Keratinocyte (primary cell): ENCODE measurements around the gene MBNL3. TPM values are rescaled to one million over a fixed set of nuclear protein-coding genes. Genes with fewer than 3 reads are reported as not detected.
A peak's percentile ranks its signal among the peaks of the same experiment; 100 is the strongest.

Source experiments
- DNase-seq: peaks from one replicate; pipeline ENCODE4 v3.0.0-alpha.2; 2011; ENCODE audit warnings: low read depth, missing footprints, low spot score
- FAIRE-seq: peaks from 2 replicates; lab custom pipeline; 2011; peaks lifted over from hg19 to GRCh38; lab: Jason Lieb, UNC
- H2AFZ ChIP-seq: 2 replicates; pipeline ENCODE4 v1.6.0; 2012; ENCODE audit warnings: low read length, control low read depth, inconsistent platforms; ENCODE audit not compliant: control insufficient read depth
- H3K27ac ChIP-seq: 2 replicates; pipeline ENCODE4 v1.5.1; 2011; ENCODE audit warnings: low read length; ENCODE audit not compliant: control insufficient read depth, insufficient read depth
- H3K27me3 ChIP-seq: 3 replicates; pipeline ENCODE4 v1.6.0; 2011; ENCODE audit warnings: low read length; ENCODE audit not compliant: control insufficient read depth, insufficient read depth; ENCODE audit errors: extremely low read depth
- H3K36me3 ChIP-seq, 2 experiments: 2 replicates in 1 of 2; 3 replicates in 1 of 2; pipeline ENCODE4 v1.5.1; 2011; ENCODE audit warnings: low read length in 2 of 2, mild to moderate bottlenecking in 1 of 2; ENCODE audit not compliant: control insufficient read depth in 2 of 2, insufficient read depth in 2 of 2; ENCODE audit errors: extremely low read depth in 1 of 2
- H3K4me1 ChIP-seq: 3 replicates; pipeline ENCODE4 v1.5.1; 2011; ENCODE audit warnings: low read length; ENCODE audit not compliant: control insufficient read depth, insufficient read depth; ENCODE audit errors: extremely low read depth
- H3K4me2 ChIP-seq: 3 replicates; pipeline ENCODE4 v1.6.0; 2011; ENCODE audit warnings: low read depth, low read length; ENCODE audit not compliant: control insufficient read depth, insufficient read depth; ENCODE audit errors: extremely low read depth
- H3K4me3 ChIP-seq, 3 experiments: fragments of 200-600 bp in 1 of 3; sonication (generic) in 1 of 3; 2 replicates in 2 of 3; 3 replicates in 1 of 3; pipeline ENCODE4 v1.5.1; 2011 to 2016; ENCODE audit warnings: low read length in 3 of 3, mild to moderate bottlenecking in 3 of 3, control low read depth in 2 of 3, inconsistent platforms in 1 of 3, low read depth in 1 of 3, mixed read lengths in 1 of 3, mixed run types in 1 of 3, moderate library complexity in 1 of 3; ENCODE audit not compliant: control insufficient read depth in 2 of 3, insufficient read depth in 2 of 3; ENCODE audit errors: extremely low read depth in 1 of 3
- H3K79me2 ChIP-seq: 2 replicates; pipeline ENCODE4 v1.6.0; 2012; ENCODE audit warnings: low read length; ENCODE audit not compliant: control insufficient read depth, insufficient read depth
- H3K9ac ChIP-seq: 3 replicates; pipeline ENCODE4 v1.6.0; 2011; ENCODE audit warnings: low read length; ENCODE audit not compliant: control insufficient read depth, insufficient read depth; ENCODE audit errors: extremely low read depth
- H3K9me1 ChIP-seq: 3 replicates; pipeline ENCODE4 v1.6.0; 2011; ENCODE audit warnings: low read length; ENCODE audit not compliant: control insufficient read depth, insufficient read depth; ENCODE audit errors: extremely low read depth
- H3K9me3 ChIP-seq: 2 replicates; pipeline ENCODE4 v1.5.1; 2012; ENCODE audit warnings: low read depth, low read length; ENCODE audit not compliant: control insufficient read depth
- H4K20me1 ChIP-seq: 3 replicates; pipeline ENCODE4 v1.6.0; 2011; ENCODE audit warnings: low read length; ENCODE audit not compliant: control insufficient read depth, insufficient read depth; ENCODE audit errors: extremely low read depth
- CTCF ChIP-seq, 3 experiments: IDR thresholded peaks in 1 of 3; conservative IDR thresholded peaks in 1 of 3; optimal IDR thresholded peaks in 1 of 3; 2 replicates in 2 of 3; 3 replicates in 1 of 3; pipeline versions ENCODE3 to v1.5.1; 2011; ENCODE audit warnings: low read length in 3 of 3, mild to moderate bottlenecking in 3 of 3, moderate library complexity in 2 of 3, control low read depth in 1 of 3, inconsistent platforms in 1 of 3; ENCODE audit not compliant: insufficient read depth in 2 of 3; ENCODE audit errors: extremely low read depth in 1 of 3
- EZH2 ChIP-seq: IDR thresholded peaks from one replicate; pipeline ENCODE4 v1.6.1; 2012; ENCODE audit warnings: inconsistent platforms, mild to moderate bottlenecking, low read length, moderate library complexity
- dilution Hi-C: fragments of 300-500 bp; cut with MboI; formaldehyde crosslinking; loops from one replicate; pipeline ENCODE4 v1.7.0; 2020; ENCODE audit warnings: low sequenced_read_pairs; ENCODE audit not compliant: extremely low pct_ligation_motif_present
- polyA plus RNA-seq, 5 experiments: library from polyadenylated mRNA; depleted of rRNA in 3 of 5; stranded (reverse) in 3 of 5; stranded (forward) in 1 of 5; unstranded in 1 of 5; fragments of >200 nt; gene quantifications; 1 replicate in 1 of 5; 2 replicates in 3 of 5; 3 replicates in 1 of 5; pipeline versions ENCODE4 v1.2.1 to v1.2.3, GENCODE V29; 2011 to 2012; ENCODE audit warnings: missing spikeins in 2 of 5, low read depth in 1 of 5, low replicate concordance in 1 of 5

MBNL3 gene
- polyA plus RNA-seq, 1 donor (not counting 4 experiments of a cell fraction or from before 2014, with no cell fraction given): 6.9 TPM

GRCh38 chrX:132480581-132481203 lies 8.1 kb downstream of the MBNL3 start:
- Histone ChIP-seq H3K79me2 (no peaks in the 10 kb centered on the region), H3K9ac (peak overlapping the region; percentile 20), H3K9me1 (no peaks in the 10 kb centered on the region), H4K20me1 (no peaks in the 10 kb centered on the region), H3K9me3 (no peaks in the 10 kb centered on the region), H2AFZ (peak overlapping the region; percentile 70), H3K27ac (peak overlapping the region; percentile 51), H3K27me3 (no peaks in the 10 kb centered on the region), H3K4me3 (peak overlapping the region in 2 of 3 experiments; percentile 43 to 55), H3K4me1 (no peaks in the 10 kb centered on the region), H3K4me2 (peak overlapping the region; percentile 70), H3K36me3 (no peaks in the 10 kb centered on the region)
- DNase-seq (no peak), FAIRE-seq (no peak)
- dilution Hi-C loops: no loop called here
- TF ChIP-seq EZH2: no peak

GRCh38 chrX:132474544-132475248 lies 14.1 kb downstream of the MBNL3 start:
- no peaks in the 10 kb centered on the region for H3K36me3 ChIP-seq
- dilution Hi-C loops: no loop called here

More at GRCh38 chrX:132474544-132475248, 14.1 kb downstream of the MBNL3 start:
- no peaks in the 10 kb centered on the region for H3K79me2 ChIP-seq
- no peaks in the 10 kb centered on the region for H3K4me1 ChIP-seq
- H4K20me1 ChIP-seq: no peaks in the 10 kb centered on the region
- no peak overlapping the region for H3K4me3 ChIP-seq
- no peak overlapping the region for H3K4me2 ChIP-seq
- no peak for TF ChIP-seq EZH2
- TF ChIP-seq CTCF (optimal IDR thresholded peaks at IDR 0.05 in 1 of 3, IDR thresholded peaks at IDR 0.05 in 1 of 3, conservative IDR thresholded peaks at IDR 0.05 in 1 of 3; ENCODE audit: extremely low read depth in 1 of 3, insufficient read depth in 2 of 3, low read length in 3 of 3): no peak
- H2AFZ ChIP-seq: no peak overlapping the region
- H3K27me3 ChIP-seq: no peaks in the 10 kb centered on the region
- H3K27ac ChIP-seq: no peak overlapping the region
- H3K9me3 ChIP-seq: no peaks in the 10 kb centered on the region
- FAIRE-seq: no peak
- no peaks in the 10 kb centered on the region for H3K9me1 ChIP-seq
- H3K9ac ChIP-seq: no peak overlapping the region
- DNase-seq: no peak
